Measurements from ENCODE around the gene PLXND1. TPM values are rescaled to one million over a fixed set of nuclear protein-coding genes. Genes with fewer than 3 reads are reported as not detected.

Gene PLXND1
- total RNA-seq, 1 donor from 2014 or later = 56.9 TPM

- no peak for DNase-seq (ENCODE audit: extremely low spot score, unreplicated experiment)
- H3K9me3 Mint-ChIP-seq = no peaks in the 10 kb centered on the region
- no peaks in the 10 kb centered on the region for H3K27me3 Mint-ChIP-seq
- peaks cover 40% of the 10 kb centered on the region for H3K4me1 Mint-ChIP-seq (ENCODE audit: unreplicated experiment)
- H3K36me3 Mint-ChIP-seq = peaks cover 5% of the 10 kb centered on the region
- TF ChIP-seq, protein P1, sequence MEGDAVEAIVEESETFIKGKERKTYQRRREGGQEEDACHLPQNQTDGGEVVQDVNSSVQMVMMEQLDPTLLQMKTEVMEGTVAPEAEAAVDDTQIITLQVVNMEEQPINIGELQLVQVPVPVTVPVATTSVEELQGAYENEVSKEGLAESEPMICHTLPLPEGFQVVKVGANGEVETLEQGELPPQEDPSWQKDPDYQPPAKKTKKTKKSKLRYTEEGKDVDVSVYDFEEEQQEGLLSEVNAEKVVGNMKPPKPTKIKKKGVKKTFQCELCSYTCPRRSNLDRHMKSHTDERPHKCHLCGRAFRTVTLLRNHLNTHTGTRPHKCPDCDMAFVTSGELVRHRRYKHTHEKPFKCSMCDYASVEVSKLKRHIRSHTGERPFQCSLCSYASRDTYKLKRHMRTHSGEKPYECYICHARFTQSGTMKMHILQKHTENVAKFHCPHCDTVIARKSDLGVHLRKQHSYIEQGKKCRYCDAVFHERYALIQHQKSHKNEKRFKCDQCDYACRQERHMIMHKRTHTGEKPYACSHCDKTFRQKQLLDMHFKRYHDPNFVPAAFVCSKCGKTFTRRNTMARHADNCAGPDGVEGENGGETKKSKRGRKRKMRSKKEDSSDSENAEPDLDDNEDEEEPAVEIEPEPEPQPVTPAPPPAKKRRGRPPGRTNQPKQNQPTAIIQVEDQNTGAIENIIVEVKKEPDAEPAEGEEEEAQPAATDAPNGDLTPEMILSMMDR (conservative IDR thresholded peaks at IDR 0.05) = no peak
- no peak overlapping the region for H3K27ac Mint-ChIP-seq
- no peak overlapping the region for H3K4me3 Mint-ChIP-seq
Observed at GRCh38 chr3:129558081-129558771, 48.2 kb downstream of the PLXND1 start.

DNA sequence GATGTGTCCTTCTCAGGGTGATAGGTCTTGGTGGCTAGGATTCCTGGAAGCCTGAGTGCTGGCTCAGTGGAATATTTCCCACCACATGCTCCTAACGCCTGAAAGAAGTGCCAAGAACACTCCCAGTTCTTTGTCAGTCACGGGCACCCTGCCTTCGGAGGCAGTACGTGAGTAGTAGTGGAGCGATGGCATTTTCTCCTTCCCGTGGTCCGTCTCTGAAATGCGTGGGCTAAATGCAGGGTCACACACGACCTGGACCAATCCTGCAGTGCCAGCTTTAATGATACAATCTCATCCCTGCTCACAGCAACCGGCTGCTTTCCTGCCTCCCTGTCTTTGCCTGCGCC, 49.0 kb downstream of the PLXND1 start:
- TF ChIP-seq, protein P1 (conservative IDR thresholded peaks at IDR 0.05) = no peak
- H3K27me3 Mint-ChIP-seq = peaks cover 4% of the 10 kb centered on the region
- H3K9me3 Mint-ChIP-seq = no peaks in the 10 kb centered on the region
- no peak overlapping the region for H3K4me3 Mint-ChIP-seq
- H3K4me1 Mint-ChIP-seq (ENCODE audit: unreplicated experiment) = peaks cover 45% of the 10 kb centered on the region
- DNase-seq (ENCODE audit: extremely low spot score, unreplicated experiment) = no peak
- no peak overlapping the region for H3K27ac Mint-ChIP-seq
- peaks cover 5% of the 10 kb centered on the region for H3K36me3 Mint-ChIP-seq

DNA sequence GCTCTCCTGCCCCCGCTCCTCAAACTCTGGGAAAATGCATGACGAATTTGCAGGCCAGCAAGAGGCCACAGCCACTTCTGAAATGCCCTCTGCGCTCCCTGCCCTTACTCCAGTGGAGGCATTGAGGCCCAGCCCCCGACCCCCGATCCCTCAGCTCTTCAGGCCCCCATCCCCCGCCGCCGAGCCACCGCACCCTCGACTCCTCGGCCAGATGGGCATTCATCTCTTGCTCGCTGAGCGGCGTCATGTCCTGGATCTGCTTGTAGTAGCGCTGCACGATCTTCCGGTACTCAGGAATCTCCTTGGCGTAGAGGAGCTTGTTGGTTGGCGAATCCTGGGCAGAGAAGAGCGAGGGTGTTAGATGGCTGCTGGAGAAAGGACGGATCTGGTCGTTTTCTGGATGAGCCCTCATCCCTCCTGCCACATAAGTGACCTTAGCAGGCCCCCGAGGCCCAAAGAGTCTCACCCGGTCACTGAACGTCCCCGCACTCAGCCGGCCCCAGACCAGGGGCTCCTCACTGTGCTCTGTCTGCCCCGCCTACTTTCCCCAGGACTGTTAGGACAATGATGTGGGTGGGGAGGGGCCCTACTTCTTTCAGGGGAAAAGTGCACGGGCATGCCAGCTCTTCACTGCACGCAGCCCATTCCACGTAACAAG, 49.5 kb downstream of the PLXND1 start:
- H3K9me3 Mint-ChIP-seq = no peaks in the 10 kb centered on the region
- peaks cover 46% of the 10 kb centered on the region for H3K4me1 Mint-ChIP-seq (ENCODE audit: unreplicated experiment)
- no peak for DNase-seq (ENCODE audit: extremely low spot score, unreplicated experiment)
- peaks cover 4% of the 10 kb centered on the region for H3K27me3 Mint-ChIP-seq
- TF ChIP-seq, protein P1 (conservative IDR thresholded peaks at IDR 0.05) = no peak
- H3K27ac Mint-ChIP-seq = no peak overlapping the region
- H3K4me3 Mint-ChIP-seq = no peak overlapping the region
- peaks cover 5% of the 10 kb centered on the region for H3K36me3 Mint-ChIP-seq

DNA sequence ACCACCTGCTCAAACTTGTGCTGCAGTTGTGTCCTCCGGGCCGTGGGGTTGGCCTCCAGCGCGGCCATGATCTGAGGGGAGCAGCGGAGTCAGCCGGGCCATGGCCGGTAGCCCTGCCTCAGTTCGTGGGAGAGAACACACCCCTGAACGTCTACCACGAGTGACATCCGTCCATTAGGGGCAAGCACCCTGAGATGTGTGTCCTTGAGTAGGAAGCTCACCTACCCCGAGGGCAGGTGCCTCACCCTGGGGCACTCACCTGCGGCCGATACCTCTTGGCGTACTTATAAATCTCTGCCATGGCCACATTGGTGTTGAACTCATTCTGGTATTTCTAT, 50.1 kb downstream of the PLXND1 start:
- Mint-ChIP-seq H3K4me1 (ENCODE audit: unreplicated experiment) (peaks cover 49% of the 10 kb centered on the region), H3K36me3 (peaks cover 5% of the 10 kb centered on the region), H3K4me3 (no peak overlapping the region)

DNA sequence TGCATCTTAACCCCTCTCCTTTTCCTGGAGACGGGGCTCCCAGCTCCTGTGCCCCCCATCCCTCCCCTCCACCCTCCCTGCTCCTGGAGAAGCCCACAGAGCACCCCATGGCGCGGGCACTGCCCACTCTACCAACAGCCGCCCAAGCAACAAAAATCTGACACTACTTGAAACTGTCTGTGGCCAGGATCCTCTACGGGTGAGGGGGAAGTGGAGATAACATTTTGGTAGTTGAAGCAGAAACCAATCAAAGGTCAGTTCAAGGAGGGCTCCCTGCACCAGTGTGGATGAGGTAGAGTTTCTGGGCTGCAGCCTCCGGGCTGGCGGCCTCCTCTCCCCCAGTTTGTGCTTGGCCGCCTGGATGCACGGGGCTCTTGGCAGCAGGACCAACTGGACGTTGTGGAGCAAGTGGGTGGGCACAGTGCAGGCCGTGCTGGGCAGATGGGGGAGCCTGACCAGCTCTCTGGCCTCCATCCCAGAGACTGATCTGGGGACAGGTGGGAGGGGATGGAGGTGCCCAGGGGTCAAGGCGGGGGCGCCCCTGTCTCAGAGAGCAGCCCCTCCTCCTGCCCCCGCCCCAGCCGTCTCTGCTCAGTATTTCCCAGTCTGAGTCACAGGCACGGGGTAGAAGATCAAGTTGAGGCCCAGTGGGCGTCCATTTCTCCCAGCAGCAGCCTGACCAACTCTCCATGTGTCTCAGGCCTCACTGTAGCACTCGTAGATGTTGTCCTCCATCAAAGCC, 50.7 kb downstream of the PLXND1 start:
- no peak overlapping the region for H3K27ac Mint-ChIP-seq
- TF ChIP-seq, protein P1 (conservative IDR thresholded peaks at IDR 0.05) = no peak
- DNase-seq (ENCODE audit: extremely low spot score, unreplicated experiment) = no peak
- H3K4me3 Mint-ChIP-seq = no peak overlapping the region
- H3K9me3 Mint-ChIP-seq = no peaks in the 10 kb centered on the region
- peaks cover 4% of the 10 kb centered on the region for H3K36me3 Mint-ChIP-seq
- peaks cover 7% of the 10 kb centered on the region for H3K27me3 Mint-ChIP-seq
- H3K4me1 Mint-ChIP-seq (ENCODE audit: unreplicated experiment) = peaks cover 49% of the 10 kb centered on the region

More for the DNA sequence above, 50.1 kb downstream of the PLXND1 start:
- no peak for DNase-seq (ENCODE audit: extremely low spot score, unreplicated experiment)
- Mint-ChIP-seq H3K9me3 (no peaks in the 10 kb centered on the region), H3K27me3 (peaks cover 6% of the 10 kb centered on the region), H3K27ac (no peak overlapping the region)
- TF ChIP-seq, protein P1 (conservative IDR thresholded peaks at IDR 0.05) = no peak
